Activated T-cell treated with anti-CD3 and anti-CD28 coated beads, Interleukin-2, amount 50 U/mL, for 48 hours (primary cell): ENCODE measurements around the gene SLC10A7.

Experiments used
- DNase-seq, 2 experiments: peaks; one replicate each; pipeline ENCODE4 v3.0.0-alpha.2; 2020

The SLC10A7 gene

GRCh38 chr4:146521541-146522097 is at the start of gene SLC10A7:
TSS of gene SLC10A7 (minus strand) at chr4:146521940. CDS start at chr4:146521717, 223 bp downstream.
- peak; percentile 83 to 84 for DNase-seq

- DNase-seq = no peak
Measured at GRCh38 chr4:146567396-146567795, 45.7 kb upstream of the SLC10A7 start.

- DNase-seq = no peak
Measured at GRCh38 chr4:146564492-146564891, 42.8 kb upstream of the SLC10A7 start.

- no peak for DNase-seq
Measured at GRCh38 chr4:146550161-146550560, 28.4 kb upstream of the SLC10A7 start.

GRCh38 chr4:146548443-146548842 is 26.7 kb upstream of the SLC10A7 start:
- DNase-seq = no peak

- no peak for DNase-seq
Measured at GRCh38 chr4:146545102-146545501, 23.4 kb upstream of the SLC10A7 start.

- DNase-seq = no peak
Measured at GRCh38 chr4:146534178-146534577, 12.4 kb upstream of the SLC10A7 start.

GRCh38 chr4:146525754-146526153 is 4.0 kb upstream of the SLC10A7 start:
- DNase-seq = no peak

GRCh38 chr4:146524663-146525062 is 2.9 kb upstream of the SLC10A7 start:
- DNase-seq = no peak

- DNase-seq = no peak
Measured at GRCh38 chr4:146522869-146523205, 1.1 kb upstream of the SLC10A7 start.

- DNase-seq = peak; percentile 87 to 90
Measured at GRCh38 chr4:146522098-146522868, 543 bp upstream of the SLC10A7 start.

- DNase-seq = peak; percentile 30 to 37
Measured at GRCh38 chr4:146520896-146521540, 722 bp downstream of the SLC10A7 start.

GRCh38 chr4:146514651-146515357 is 6.9 kb downstream of the SLC10A7 start:
- DNase-seq = no peak

GRCh38 chr4:146513548-146513947 is 8.2 kb downstream of the SLC10A7 start:
- DNase-seq = no peak

- no peak for DNase-seq
Measured at GRCh38 chr4:146511381-146511780, 10.4 kb downstream of the SLC10A7 start.

GRCh38 chr4:146510942-146511341 is 10.8 kb downstream of the SLC10A7 start:
- DNase-seq = no peak

GRCh38 chr4:146508229-146508939 is 13.4 kb downstream of the SLC10A7 start:
- no peak for DNase-seq

GRCh38 chr4:146507632-146508031 is 14.1 kb downstream of the SLC10A7 start:
- DNase-seq = no peak

- no peak for DNase-seq
Measured at GRCh38 chr4:146506272-146506671, 15.5 kb downstream of the SLC10A7 start.

GRCh38 chr4:146500216-146500615 is 21.5 kb downstream of the SLC10A7 start:
- no peak for DNase-seq

- no peak for DNase-seq
Measured at GRCh38 chr4:146498291-146498690, 23.4 kb downstream of the SLC10A7 start.

- no peak for DNase-seq
Measured at GRCh38 chr4:146495269-146495668, 26.5 kb downstream of the SLC10A7 start.

GRCh38 chr4:146494143-146494542 is 27.6 kb downstream of the SLC10A7 start:
- DNase-seq = no peak
